Smooth muscle cell (in vitro differentiated cells): ENCODE measurements around the gene IRX1. TPM values are rescaled to one million over a fixed set of nuclear protein-coding genes. Genes with fewer than 3 reads are reported as not detected.

Source experiments
- DNase-seq: peaks from one replicate; lab custom pipeline; 2025; ENCODE audit not compliant: unreplicated experiment; lab: John Stamatoyannopoulos, UW
- H2AFZ ChIP-seq: fragments of 200-600 bp; sonication (generic); 2 replicates; pipeline ENCODE4 v1.6.0; 2016; ENCODE audit warnings: antibody characterized with exemption, low read depth, mild to moderate bottlenecking
- H3F3A ChIP-seq: fragments of 200-600 bp; sonication (generic); 2 replicates; pipeline ENCODE4 v1.6.0; 2017; ENCODE audit warnings: antibody characterized with exemption, low read depth
- H3K27ac ChIP-seq: fragments of 200-600 bp; sonication (generic); 2 replicates; pipeline ENCODE4 v1.5.1; 2016; ENCODE audit warnings: low read depth, mild to moderate bottlenecking
- H3K27me3 ChIP-seq: fragments of 200-600 bp; sonication (generic); 2 replicates; pipeline ENCODE4 v1.6.1; 2016; ENCODE audit warnings: low read depth, mild to moderate bottlenecking
- H3K36me3 ChIP-seq: fragments of 200-600 bp; sonication (generic); 2 replicates; pipeline ENCODE4 v1.5.1; 2016; ENCODE audit warnings: low read depth
- H3K4me1 ChIP-seq: fragments of 200-600 bp; sonication (generic); 2 replicates; pipeline ENCODE4 v1.5.1; 2016; ENCODE audit warnings: low read depth
- H3K4me2 ChIP-seq: fragments of 200-600 bp; sonication (generic); 2 replicates; pipeline ENCODE4 v1.6.0; 2016; ENCODE audit warnings: mild to moderate bottlenecking
- H3K4me3 ChIP-seq: fragments of 200-600 bp; sonication (generic); 2 replicates; pipeline ENCODE4 v1.5.1; 2016; ENCODE audit warnings: mild to moderate bottlenecking
- H3K79me2 ChIP-seq: fragments of 200-600 bp; sonication (generic); 2 replicates; pipeline ENCODE4 v1.6.0; 2016; ENCODE audit warnings: low read depth, mild to moderate bottlenecking
- H3K9ac ChIP-seq: fragments of 200-600 bp; sonication (generic); 2 replicates; pipeline ENCODE4 v1.6.0; 2016; ENCODE audit warnings: low read depth
- H3K9me3 ChIP-seq: fragments of 200-600 bp; sonication (generic); replicated peaks from 2 replicates; pipeline ENCODE4 v1.5.1; 2016; ENCODE audit warnings: low read depth
- H4K20me1 ChIP-seq: fragments of 200-600 bp; sonication (generic); 2 replicates; pipeline ENCODE4 v1.6.0; 2016; ENCODE audit warnings: low read depth
- WGBS: methylation state at CpG from one replicate; pipeline ENCODE4 v1.1.7; 2016; ENCODE audit warnings: low lambda C conversion rate; 5-methylcytosine and 5-hydroxymethylcytosine counted together
- polyA plus RNA-seq: library from polyadenylated mRNA; unstranded; fragments of >200 nt; fragmentation: Nextera tagmentation; extraction: Ambion mirVana; gene quantifications from 2 replicates; pipeline ENCODE4 v1.2.1, GENCODE V29; 2016
- total RNA-seq: library from RNA; depleted of rRNA; stranded (reverse); fragments of >200 nt; gene quantifications from 2 replicates; pipeline ENCODE4 v1.2.3, GENCODE V29; 2014
- TF ChIP-seq, protein P1 (sequence below): fragments of 200-600 bp; sonication (generic); IDR thresholded peaks from 2 replicates; pipeline ENCODE4 v1.5.1; 2017; ENCODE audit warnings: borderline replicate concordance, mild to moderate bottlenecking, antibody characterized with exemption; ENCODE audit not compliant: insufficient read depth, poor library complexity, severe bottlenecking

Gene IRX1
- total and polyA plus RNA-seq, 2 experiments from 2014 or later, result 0.30 to 0.67 TPM

DNA sequence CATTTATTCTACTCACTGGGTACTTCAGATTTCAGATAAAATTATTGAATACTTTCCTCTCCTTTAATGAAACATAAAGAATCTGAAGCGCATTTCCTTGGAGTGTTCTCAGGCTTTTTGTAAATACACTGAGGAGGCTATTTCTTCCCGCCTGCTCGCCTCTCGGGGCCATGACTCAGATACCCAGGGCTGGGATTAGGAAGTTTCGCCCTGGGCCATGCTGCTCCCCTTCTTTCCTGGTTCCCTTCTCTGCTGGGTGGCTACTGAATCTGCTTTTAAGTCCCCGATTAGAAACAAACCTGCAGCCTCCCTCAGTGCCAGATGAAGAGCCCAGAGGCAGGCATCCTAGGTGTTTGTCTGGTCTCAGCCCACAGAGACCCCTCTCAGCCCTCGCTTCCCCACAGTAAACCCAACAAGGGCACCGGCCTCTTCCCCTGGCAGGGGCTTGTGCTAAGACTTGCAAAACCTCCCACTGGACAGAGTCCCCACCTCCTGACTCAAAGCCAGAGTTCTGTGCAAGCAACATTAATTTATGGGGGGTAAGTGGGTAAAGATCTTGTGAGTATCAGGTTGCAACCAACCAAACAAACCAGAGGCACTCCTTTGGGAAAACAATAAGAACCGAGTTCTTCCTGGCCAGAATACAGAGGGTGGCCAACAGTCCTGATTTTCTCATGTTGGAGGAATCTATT, 30.7 kb upstream of the IRX1 start:
- H3K4me3 ChIP-seq, result no peak overlapping the region
- peaks cover 8% of the 10 kb centered on the region for H3K27me3 ChIP-seq
- DNase-seq, result no peak
- H3K4me1 ChIP-seq, result peaks cover 12% of the 10 kb centered on the region
- no peaks in the 10 kb centered on the region for H3K79me2 ChIP-seq
- no peaks in the 10 kb centered on the region for H3K9me3 ChIP-seq
- no peak overlapping the region for H3K9ac ChIP-seq
- no peak overlapping the region for H3K4me2 ChIP-seq
- H2AFZ ChIP-seq, result no peak overlapping the region
- H4K20me1 ChIP-seq, result no peaks in the 10 kb centered on the region
- TF ChIP-seq, protein P1, sequence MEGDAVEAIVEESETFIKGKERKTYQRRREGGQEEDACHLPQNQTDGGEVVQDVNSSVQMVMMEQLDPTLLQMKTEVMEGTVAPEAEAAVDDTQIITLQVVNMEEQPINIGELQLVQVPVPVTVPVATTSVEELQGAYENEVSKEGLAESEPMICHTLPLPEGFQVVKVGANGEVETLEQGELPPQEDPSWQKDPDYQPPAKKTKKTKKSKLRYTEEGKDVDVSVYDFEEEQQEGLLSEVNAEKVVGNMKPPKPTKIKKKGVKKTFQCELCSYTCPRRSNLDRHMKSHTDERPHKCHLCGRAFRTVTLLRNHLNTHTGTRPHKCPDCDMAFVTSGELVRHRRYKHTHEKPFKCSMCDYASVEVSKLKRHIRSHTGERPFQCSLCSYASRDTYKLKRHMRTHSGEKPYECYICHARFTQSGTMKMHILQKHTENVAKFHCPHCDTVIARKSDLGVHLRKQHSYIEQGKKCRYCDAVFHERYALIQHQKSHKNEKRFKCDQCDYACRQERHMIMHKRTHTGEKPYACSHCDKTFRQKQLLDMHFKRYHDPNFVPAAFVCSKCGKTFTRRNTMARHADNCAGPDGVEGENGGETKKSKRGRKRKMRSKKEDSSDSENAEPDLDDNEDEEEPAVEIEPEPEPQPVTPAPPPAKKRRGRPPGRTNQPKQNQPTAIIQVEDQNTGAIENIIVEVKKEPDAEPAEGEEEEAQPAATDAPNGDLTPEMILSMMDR, result no peak
- WGBS, result 81% methylated on average over 9 of the region's 9 CpGs
- H3K36me3 ChIP-seq, result no peaks in the 10 kb centered on the region
- no peaks in the 10 kb centered on the region for H3F3A ChIP-seq
- no peak overlapping the region for H3K27ac ChIP-seq

DNA sequence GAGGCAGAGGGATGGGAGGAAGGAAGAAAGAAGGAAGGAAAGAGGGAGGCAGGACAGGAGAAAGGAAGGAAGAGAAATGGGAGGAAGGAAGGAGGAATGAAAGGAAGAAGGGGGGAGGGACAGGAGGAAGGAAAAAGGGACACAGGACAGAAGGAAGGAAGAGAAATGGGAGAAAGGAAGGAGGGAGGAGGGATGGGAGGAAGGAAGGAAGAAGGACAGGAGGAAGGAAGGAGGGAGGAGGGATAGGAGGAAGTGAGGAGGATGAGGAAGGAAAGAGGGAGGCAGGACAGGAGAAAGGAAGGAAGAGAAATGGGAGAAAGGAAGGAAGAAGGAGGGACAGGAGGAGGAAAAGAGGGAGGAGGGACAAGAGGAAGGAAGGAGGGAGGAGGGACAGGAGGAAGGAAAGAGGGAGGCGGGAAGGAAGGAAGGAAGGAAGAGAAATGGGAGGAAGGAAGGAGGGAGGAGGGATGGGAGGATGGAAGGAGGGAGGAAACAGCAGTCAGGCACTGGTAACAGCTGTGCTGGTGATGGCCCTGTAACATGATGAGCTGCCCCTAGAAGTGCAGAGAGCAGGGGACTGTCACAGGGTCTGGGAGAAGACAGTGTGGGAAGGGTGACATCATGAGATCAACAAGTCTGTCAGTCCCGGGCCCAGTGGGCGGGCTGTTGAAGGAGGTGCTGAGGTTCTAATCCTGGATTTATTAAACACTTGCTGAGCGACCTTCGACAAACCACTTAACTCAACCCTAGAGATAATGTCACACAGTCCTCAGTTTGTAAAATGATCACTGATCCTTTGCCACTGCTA, 10.7 kb upstream of the IRX1 start:
- H3K36me3 ChIP-seq, result no peaks in the 10 kb centered on the region
- WGBS, result 55% methylated on average over 4 of the region's 5 CpGs
- H3K27ac ChIP-seq, result no peak overlapping the region
- H3K4me1 ChIP-seq, result no peaks in the 10 kb centered on the region
- no peaks in the 10 kb centered on the region for H3K79me2 ChIP-seq
- TF ChIP-seq, protein P1, result no peak
- H3F3A ChIP-seq, result no peaks in the 10 kb centered on the region
- no peak overlapping the region for H3K4me3 ChIP-seq
- H3K27me3 ChIP-seq, result peaks cover 95% of the 10 kb centered on the region
- H3K4me2 ChIP-seq, result no peak overlapping the region
- no peak overlapping the region for H2AFZ ChIP-seq
- DNase-seq, result no peak
- H3K9me3 ChIP-seq, result no peaks in the 10 kb centered on the region
- no peak overlapping the region for H3K9ac ChIP-seq
- H4K20me1 ChIP-seq, result no peaks in the 10 kb centered on the region

DNA sequence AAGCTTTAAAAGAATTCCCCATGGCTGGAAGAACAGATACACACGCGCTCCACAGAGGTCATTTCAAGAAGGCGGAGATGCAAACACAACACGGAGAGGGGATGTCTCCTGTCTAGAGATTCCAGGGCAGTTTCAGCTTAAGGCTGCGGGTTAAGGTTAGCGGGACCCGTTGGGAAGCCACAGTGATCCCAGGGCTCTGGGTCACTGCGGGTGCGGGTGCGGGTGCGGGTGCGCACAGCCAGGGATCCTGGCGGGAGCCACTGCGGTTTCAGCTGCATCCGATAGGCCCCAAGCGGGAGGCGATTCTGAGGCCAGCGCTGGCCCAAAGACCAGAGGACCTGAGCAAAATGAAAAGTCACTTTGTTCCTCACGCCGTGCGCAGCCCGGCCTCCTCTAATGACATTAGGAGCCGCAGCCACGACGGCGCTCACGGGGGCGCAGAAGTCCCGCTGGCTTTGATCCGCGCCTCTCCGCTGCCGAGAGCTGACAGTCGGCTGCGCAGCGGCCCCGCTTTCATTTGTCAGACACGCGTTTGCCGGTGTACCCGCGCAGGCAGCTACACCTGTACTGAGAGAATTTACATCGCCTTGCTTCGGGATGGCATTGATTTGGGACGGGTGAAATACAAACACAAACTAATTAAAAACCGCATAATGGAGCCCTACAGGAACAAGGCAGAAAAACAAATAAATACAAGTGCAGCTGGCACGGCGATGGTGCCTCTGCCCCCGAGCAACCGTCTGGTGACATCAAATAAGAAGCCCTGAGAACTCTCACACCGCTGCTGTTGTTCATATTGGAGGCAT, 5.3 kb upstream of the IRX1 start:
- Histone ChIP-seq H3K4me1 (peaks cover 20% of the 10 kb centered on the region), H3K4me3 (no peak overlapping the region), H3K27me3 (peaks cover 100% of the 10 kb centered on the region), H3K36me3 (no peaks in the 10 kb centered on the region), H3K9ac (no peak overlapping the region), H3K27ac (no peak overlapping the region), H3K4me2 (no peak overlapping the region), H3K79me2 (no peaks in the 10 kb centered on the region), H3K9me3 (no peaks in the 10 kb centered on the region), H2AFZ (no peak overlapping the region), H3F3A (no peaks in the 10 kb centered on the region), H4K20me1 (no peaks in the 10 kb centered on the region)
- WGBS, result 9% methylated on average over 42 of the region's 51 CpGs
- no peak for DNase-seq
- TF ChIP-seq, protein P1, result no peak
